Breast epithelium (tissue), 4 donors: ENCODE measurements around the gene PHF24. TPM values are rescaled to one million over a fixed set of nuclear protein-coding genes. Genes with fewer than 3 reads are reported as not detected.

Source experiments
- DNase-seq, 2 donors: peaks; one replicate each; pipeline ENCODE4 v3.0.0-alpha.2; 2019; ENCODE audit warnings: low spot score in 2 of 2
- H3K27ac ChIP-seq, 2 donors: fragments of 200-600 bp; sonication (generic) in 1 of 2; one replicate each; pipeline ENCODE4 v1.5.1; 2016 to 2019; ENCODE audit warnings: mild to moderate bottlenecking in 1 of 2
- H3K27me3 ChIP-seq, 2 donors: fragments of 200-600 bp; sonication (generic) in 1 of 2; one replicate each; pipeline versions ENCODE4 v1.5.1 to v1.6.0; 2017 to 2019; ENCODE audit warnings: control low read depth in 1 of 2, mild to moderate bottlenecking in 1 of 2
- H3K36me3 ChIP-seq: fragments of 200-600 bp; one replicate; pipeline ENCODE4 v1.5.1; 2019
- H3K4me1 ChIP-seq, 2 donors: fragments of 200-600 bp; sonication (generic); one replicate each; pipeline ENCODE4 v1.5.1; 2016 to 2019; ENCODE audit warnings: control low read depth in 1 of 2
- H3K4me3 ChIP-seq, 3 donors: fragments of 200-600 bp; sonication (generic); 1 replicate in 2 of 3; 2 replicates in 1 of 3; pipeline ENCODE4 v1.5.1; 2016 to 2019; ENCODE audit warnings: mild to moderate bottlenecking in 3 of 3, moderate library complexity in 2 of 3
- H3K9me3 ChIP-seq, 2 donors: fragments of 200-600 bp; sonication (generic) in 1 of 2; one replicate each; pipeline ENCODE4 v1.5.1; 2016 to 2019; ENCODE audit warnings: control low read depth in 1 of 2
- POLR2A ChIP-seq: fragments of 450-650 bp; IDR thresholded peaks from one replicate; pipeline ENCODE4 v1.6.1; 2016; ENCODE audit warnings: antibody characterized with exemption, mild to moderate bottlenecking, moderate library complexity
- POLR2AphosphoS5 ChIP-seq, 3 donors: sonication (generic); formaldehyde crosslinking; IDR thresholded peaks; one replicate each; pipeline ENCODE4 v1.6.1; 2017; ENCODE audit warnings: antibody characterized with exemption in 3 of 3
- intact Hi-C: fragments of 100-400 bp; cut with DNase I; formaldehyde crosslinking; loops from one replicate; pipeline ENCODE4 v1.15.1; 2023; ENCODE audit warnings: low total_unique reads
- total RNA-seq, 3 donors: library from RNA; depleted of rRNA; stranded (reverse); fragments of >200 nt; gene quantifications; one replicate each; pipeline ENCODE4 v1.1.0, GENCODE V29; 2016
- TF ChIP-seq, protein P1 (sequence below), 3 donors: fragments of 450-650 bp; IDR thresholded peaks; one replicate each; pipeline ENCODE4 v1.5.1; 2016 to 2017; ENCODE audit warnings: antibody characterized with exemption in 3 of 3, mild to moderate bottlenecking in 3 of 3, moderate library complexity in 3 of 3

PHF24 gene
- total RNA-seq, 3 donors from 2014 or later, result 0.15 to 1.1 (median 0.33) TPM

DNA sequence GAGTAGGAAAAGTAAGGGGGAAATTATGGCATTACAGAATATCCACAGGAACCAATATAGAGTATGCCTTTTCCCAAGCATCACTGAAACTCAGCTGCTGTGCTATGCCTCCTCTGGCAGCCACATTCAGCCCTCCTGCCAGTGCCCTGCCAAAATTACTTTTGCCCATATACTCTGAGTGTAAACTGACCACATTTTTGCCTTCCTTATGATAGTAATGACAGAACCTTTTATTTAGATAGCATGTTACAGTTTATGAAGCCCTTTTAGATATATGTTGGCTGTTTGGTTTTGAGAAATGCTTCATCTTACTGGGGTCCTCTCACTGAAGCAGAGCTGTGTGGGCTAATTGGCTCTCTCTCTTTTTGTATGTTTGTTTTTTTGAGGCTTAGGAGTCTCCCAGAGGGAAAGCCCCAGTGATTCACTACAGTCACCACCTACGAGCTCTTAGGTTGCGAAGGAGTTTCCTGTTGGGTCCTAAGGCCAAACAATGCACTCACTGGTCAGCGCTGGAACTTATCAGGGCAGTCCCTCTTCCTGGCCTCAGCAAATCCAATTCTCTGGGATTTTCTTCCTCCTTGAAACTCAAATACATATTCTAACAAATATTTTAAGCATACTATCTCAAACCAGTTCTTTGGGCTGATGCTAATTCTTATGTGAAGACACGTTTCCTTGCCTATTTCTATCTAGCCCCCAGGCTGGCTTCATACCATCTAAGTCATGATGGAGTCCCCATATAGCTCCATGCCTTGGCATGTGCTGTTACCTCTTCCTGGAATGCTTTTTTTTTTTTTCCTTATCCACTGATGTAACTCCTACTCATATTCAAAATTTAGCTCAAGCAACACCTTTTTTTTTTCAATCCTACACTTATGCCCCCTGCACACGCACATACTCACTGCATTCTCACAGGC is 3.7 kb downstream of the PHF24 start:
- H3K27ac ChIP-seq, result no peak overlapping the region
- no peaks in the 10 kb centered on the region for H3K4me1 ChIP-seq
- no peak overlapping the region for H3K4me3 ChIP-seq
- DNase-seq, result no peak
- TF ChIP-seq, protein P1, sequence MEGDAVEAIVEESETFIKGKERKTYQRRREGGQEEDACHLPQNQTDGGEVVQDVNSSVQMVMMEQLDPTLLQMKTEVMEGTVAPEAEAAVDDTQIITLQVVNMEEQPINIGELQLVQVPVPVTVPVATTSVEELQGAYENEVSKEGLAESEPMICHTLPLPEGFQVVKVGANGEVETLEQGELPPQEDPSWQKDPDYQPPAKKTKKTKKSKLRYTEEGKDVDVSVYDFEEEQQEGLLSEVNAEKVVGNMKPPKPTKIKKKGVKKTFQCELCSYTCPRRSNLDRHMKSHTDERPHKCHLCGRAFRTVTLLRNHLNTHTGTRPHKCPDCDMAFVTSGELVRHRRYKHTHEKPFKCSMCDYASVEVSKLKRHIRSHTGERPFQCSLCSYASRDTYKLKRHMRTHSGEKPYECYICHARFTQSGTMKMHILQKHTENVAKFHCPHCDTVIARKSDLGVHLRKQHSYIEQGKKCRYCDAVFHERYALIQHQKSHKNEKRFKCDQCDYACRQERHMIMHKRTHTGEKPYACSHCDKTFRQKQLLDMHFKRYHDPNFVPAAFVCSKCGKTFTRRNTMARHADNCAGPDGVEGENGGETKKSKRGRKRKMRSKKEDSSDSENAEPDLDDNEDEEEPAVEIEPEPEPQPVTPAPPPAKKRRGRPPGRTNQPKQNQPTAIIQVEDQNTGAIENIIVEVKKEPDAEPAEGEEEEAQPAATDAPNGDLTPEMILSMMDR (IDR thresholded peaks at IDR 0.05), result no peak
- TF ChIP-seq POLR2AphosphoS5 (IDR thresholded peaks at IDR 0.05) (no peak), POLR2A (no peak)
- intact Hi-C loops, result loop anchor here (10.0 kb wide), 1 partner anchor 67 kb away; a partner anchor contains a TSS
- no peaks in the 10 kb centered on the region for H3K9me3 ChIP-seq
- no peaks in the 10 kb centered on the region for H3K36me3 ChIP-seq
- peaks cover 0 to 6% of the 10 kb centered on the region in 2 donors for H3K27me3 ChIP-seq

DNA sequence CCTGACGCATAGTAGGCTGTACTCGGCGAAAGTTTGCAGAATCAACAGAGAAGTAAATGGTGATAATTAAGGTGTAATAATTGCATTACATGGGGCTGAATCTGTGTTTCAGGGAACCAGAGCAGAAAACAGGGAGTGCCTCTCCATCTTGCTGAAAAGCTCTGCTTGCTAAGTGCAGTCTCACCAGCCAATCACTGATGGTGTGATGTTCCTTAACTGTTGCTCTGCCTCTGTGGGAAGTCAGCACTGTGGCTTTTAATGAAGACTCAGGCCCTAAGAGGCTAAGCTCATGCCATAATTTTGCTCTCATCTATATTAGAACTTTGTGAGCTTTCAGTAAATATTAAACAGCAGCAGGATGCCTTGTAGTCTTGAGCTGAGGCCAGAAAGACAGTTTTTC is 4.5 kb downstream of the PHF24 start:
- no peaks in the 10 kb centered on the region for H3K9me3 ChIP-seq
- no peaks in the 10 kb centered on the region for H3K4me1 ChIP-seq
- peaks cover 0 to 6% of the 10 kb centered on the region in 2 donors for H3K27me3 ChIP-seq
- TF ChIP-seq, protein P1 (IDR thresholded peaks at IDR 0.05), result no peak
- TF ChIP-seq POLR2A (no peak), POLR2AphosphoS5 (IDR thresholded peaks at IDR 0.05) (no peak)
- H3K36me3 ChIP-seq, result no peaks in the 10 kb centered on the region
- no peak overlapping the region for H3K4me3 ChIP-seq
- no peak overlapping the region for H3K27ac ChIP-seq
- DNase-seq, result no peak
- intact Hi-C loops, result loop anchor here (10.0 kb wide), 1 partner anchor 68 kb away; a partner anchor contains a TSS

DNA sequence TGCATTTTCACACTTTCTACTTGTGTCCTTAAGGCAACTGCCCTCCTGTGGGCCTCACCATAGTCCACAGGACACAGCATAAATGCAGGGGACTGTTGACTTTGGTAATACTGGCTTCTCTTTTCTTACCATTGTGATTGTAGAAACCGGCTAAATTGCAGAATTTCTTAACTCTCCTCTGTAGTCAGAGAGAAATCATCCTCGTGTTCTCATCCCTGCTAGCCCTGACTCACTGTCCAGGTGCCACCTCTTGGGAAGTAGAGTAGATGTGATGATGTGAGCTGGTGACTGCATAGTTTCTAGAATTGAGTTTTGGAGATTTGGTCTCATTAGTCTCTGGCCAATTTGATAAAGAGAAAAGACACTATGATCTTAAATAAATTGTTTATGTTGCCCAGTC is 5.5 kb downstream of the PHF24 start:
- no peak for DNase-seq
- TF ChIP-seq POLR2A (no peak), POLR2AphosphoS5 (IDR thresholded peaks at IDR 0.05) (no peak)
- TF ChIP-seq, protein P1 (IDR thresholded peaks at IDR 0.05), result no peak
- Histone ChIP-seq H3K4me3 (no peak overlapping the region), H3K36me3 (no peaks in the 10 kb centered on the region), H3K27me3 (peaks cover 0 to 5% of the 10 kb centered on the region in 2 donors), H3K4me1 (no peaks in the 10 kb centered on the region), H3K27ac (no peak overlapping the region), H3K9me3 (no peaks in the 10 kb centered on the region)
- intact Hi-C loops, result loop anchor here (10.0 kb wide), 1 partner anchor 69 kb away; a partner anchor contains a TSS

DNA sequence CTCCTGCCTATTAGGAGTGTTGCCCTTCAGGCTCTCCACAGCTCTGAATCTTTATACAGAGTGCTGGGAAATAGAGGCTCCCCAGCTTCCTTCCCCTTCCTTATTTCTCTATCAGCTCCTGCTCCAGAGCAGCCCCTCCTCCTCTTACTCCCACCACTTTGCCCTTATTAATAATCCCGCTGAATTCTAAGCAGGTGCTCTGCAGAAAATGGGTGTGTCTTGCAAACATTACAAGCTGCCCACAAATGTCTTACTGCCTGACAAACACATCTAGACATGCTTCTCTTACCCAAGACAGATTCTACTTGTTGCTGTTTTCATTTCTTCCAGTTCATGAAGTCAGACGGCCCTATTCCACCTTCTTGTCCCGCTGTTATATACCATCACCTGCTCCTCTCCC is 6.4 kb downstream of the PHF24 start:
- DNase-seq, result no peak
- intact Hi-C loops, result loop anchor here (10.0 kb wide), 1 partner anchor 70 kb away; a partner anchor contains a TSS

More for the DNA sequence above, 6.4 kb downstream of the PHF24 start:
- no peak overlapping the region for H3K4me3 ChIP-seq
- H3K4me1 ChIP-seq, result no peaks in the 10 kb centered on the region
- peaks cover 0 to 3% of the 10 kb centered on the region in 2 donors for H3K27me3 ChIP-seq
- no peaks in the 10 kb centered on the region for H3K36me3 ChIP-seq
- H3K27ac ChIP-seq, result no peak overlapping the region
- TF ChIP-seq POLR2AphosphoS5 (IDR thresholded peaks at IDR 0.05) (no peak), POLR2A (no peak)
- TF ChIP-seq, protein P1 (IDR thresholded peaks at IDR 0.05), result no peak
- no peaks in the 10 kb centered on the region for H3K9me3 ChIP-seq
